Esophagus muscularis mucosa (tissue), 4 donors: ENCODE results near the gene IGFL2. TPM values are rescaled to one million over a fixed set of nuclear protein-coding genes. Genes with fewer than 3 reads are reported as not detected.
"Not testable (repeated sequence)": the region's sequence is repeated elsewhere in the genome, so short reads cannot be mapped to it uniquely, and the experiment has no call there.

ENCODE experiments used
- DNase-seq: peaks from one replicate; pipeline ENCODE4 v3.0.0-alpha.2; 2017; ENCODE audit errors: extremely low spot score
- H3K27ac ChIP-seq, 4 donors: fragments of 200-600 bp; sonication (generic); replicated peaks in 1 of 4; 1 replicate in 3 of 4; 2 replicates in 1 of 4; pipeline ENCODE4 v1.5.1; 2016 to 2019; ENCODE audit warnings: mild to moderate bottlenecking in 1 of 4
- H3K27me3 ChIP-seq, 4 donors: fragments of 200-600 bp; sonication (generic); one replicate each; pipeline versions ENCODE4 v1.5.1 to v1.6.0; 2016 to 2019
- H3K36me3 ChIP-seq, 4 donors: fragments of 200-600 bp; sonication (generic); one replicate each; pipeline ENCODE4 v1.5.1; 2016 to 2019
- H3K4me1 ChIP-seq, 4 donors: fragments of 200-600 bp; sonication (generic); one replicate each; pipeline ENCODE4 v1.5.1; 2016 to 2019
- H3K4me3 ChIP-seq, 4 donors: fragments of 200-600 bp; sonication (generic); 1 replicate in 2 of 4; 2 replicates in 2 of 4; pipeline ENCODE4 v1.5.1; 2016 to 2019; ENCODE audit warnings: mild to moderate bottlenecking in 4 of 4, moderate library complexity in 1 of 4
- H3K9me3 ChIP-seq, 4 donors: fragments of 200-600 bp; sonication (generic); 1 replicate in 3 of 4; 2 replicates in 1 of 4; pipeline ENCODE4 v1.5.1; 2016 to 2019
- EP300 ChIP-seq: sonication (generic); formaldehyde crosslinking; IDR thresholded peaks from one replicate; pipeline ENCODE4 v1.6.1; 2017; ENCODE audit warnings: antibody characterized with exemption
- POLR2A ChIP-seq: fragments of 450-650 bp; IDR thresholded peaks from one replicate; pipeline ENCODE4 v1.6.1; 2017; ENCODE audit warnings: antibody characterized with exemption, moderate library complexity, mild to moderate bottlenecking, low read depth
- POLR2AphosphoS5 ChIP-seq, 2 donors: sonication (generic); formaldehyde crosslinking; IDR thresholded peaks; one replicate each; pipeline ENCODE4 v1.6.1; 2017; ENCODE audit warnings: antibody characterized with exemption in 2 of 2
- WGBS: methylation state at CpG from one replicate; pipeline ENCODE4 v1.1.5; 2018; 5-methylcytosine and 5-hydroxymethylcytosine counted together
- intact Hi-C: fragments of 100-400 bp; cut with DNase I; formaldehyde crosslinking; loops from one replicate; pipeline ENCODE4 v1.15.1; 2023
- total RNA-seq, 4 donors: library from RNA; depleted of rRNA; stranded (reverse); fragments of >200 nt; gene quantifications; one replicate each; pipeline versions ENCODE4 v1.1.0 to v1.2.1, GENCODE V29; 2016
- TF ChIP-seq, protein P1 (sequence below), 3 experiments: fragments of 200-600 bp in 2 of 3; fragments of 450-650 bp in 1 of 3; sonication (generic) in 2 of 3; IDR thresholded peaks; one replicate each; pipeline ENCODE4 v1.5.1; 2017 to 2019; ENCODE audit warnings: antibody characterized with exemption in 3 of 3, mild to moderate bottlenecking in 2 of 3, moderate library complexity in 1 of 3

IGFL2 gene
- total RNA-seq, 4 donors from 2014 or later = not detected

DNA sequence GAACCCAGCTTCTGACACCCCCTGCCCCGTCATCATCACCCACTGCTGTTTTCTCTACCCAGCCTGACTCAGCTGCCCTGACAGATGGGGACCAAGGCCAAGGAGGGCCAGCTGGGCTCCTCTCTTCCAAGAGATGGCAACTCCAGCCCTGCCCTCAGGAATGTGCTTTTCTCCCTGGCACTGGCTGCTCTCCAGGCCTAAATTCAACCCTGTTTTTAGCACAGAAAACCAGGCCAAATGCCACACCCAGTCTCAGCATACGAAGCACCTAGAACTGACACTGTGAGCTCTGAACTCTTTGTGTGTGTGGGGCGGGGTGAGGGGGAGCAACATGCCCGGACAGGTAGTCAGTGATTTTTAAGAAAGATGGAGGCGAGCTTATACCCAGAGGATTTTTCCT is 58.1 kb downstream of the IGFL2 start:
- peaks cover 6 to 18% (median 12%) of the 10 kb centered on the region in 4 donors for H3K4me1 ChIP-seq
- H3K4me3 ChIP-seq = no peak overlapping the region
- no peaks in the 10 kb centered on the region for H3K36me3 ChIP-seq
- WGBS = 72% methylated on average over 5 of the region's 5 CpGs
- no peak for DNase-seq
- no peak overlapping the region for H3K27ac ChIP-seq
- H3K27me3 ChIP-seq = peaks cover 0 to 24% (median 0%) of the 10 kb centered on the region in 4 donors
- TF ChIP-seq EP300 = no peak
- no peak for TF ChIP-seq POLR2A
- TF ChIP-seq POLR2AphosphoS5 (IDR thresholded peaks at IDR 0.05) = no peak
- TF ChIP-seq, protein P1, sequence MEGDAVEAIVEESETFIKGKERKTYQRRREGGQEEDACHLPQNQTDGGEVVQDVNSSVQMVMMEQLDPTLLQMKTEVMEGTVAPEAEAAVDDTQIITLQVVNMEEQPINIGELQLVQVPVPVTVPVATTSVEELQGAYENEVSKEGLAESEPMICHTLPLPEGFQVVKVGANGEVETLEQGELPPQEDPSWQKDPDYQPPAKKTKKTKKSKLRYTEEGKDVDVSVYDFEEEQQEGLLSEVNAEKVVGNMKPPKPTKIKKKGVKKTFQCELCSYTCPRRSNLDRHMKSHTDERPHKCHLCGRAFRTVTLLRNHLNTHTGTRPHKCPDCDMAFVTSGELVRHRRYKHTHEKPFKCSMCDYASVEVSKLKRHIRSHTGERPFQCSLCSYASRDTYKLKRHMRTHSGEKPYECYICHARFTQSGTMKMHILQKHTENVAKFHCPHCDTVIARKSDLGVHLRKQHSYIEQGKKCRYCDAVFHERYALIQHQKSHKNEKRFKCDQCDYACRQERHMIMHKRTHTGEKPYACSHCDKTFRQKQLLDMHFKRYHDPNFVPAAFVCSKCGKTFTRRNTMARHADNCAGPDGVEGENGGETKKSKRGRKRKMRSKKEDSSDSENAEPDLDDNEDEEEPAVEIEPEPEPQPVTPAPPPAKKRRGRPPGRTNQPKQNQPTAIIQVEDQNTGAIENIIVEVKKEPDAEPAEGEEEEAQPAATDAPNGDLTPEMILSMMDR (IDR thresholded peaks at IDR 0.05) = no peak
- no peaks in the 10 kb centered on the region for H3K9me3 ChIP-seq
- intact Hi-C loops = no loop called here

DNA sequence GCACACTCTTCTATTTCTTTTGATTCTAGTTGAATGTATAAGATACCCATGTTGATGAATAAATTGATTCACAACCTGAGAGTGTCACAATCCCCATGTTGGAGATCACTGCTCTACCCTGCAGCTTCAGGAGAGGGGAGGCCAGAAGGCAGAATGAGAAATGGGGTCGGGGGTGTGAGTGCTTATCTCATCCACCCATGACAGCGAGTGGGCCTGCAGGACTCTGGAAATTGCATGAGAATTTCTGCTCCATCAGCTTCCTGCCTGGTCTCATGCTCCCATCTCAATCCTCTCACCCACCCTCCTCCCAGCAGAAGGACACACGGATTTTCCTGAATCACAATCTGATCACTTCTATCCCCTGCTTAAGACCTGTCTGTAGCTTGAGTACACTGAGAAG is 58.6 kb downstream of the IGFL2 start:
- Histone ChIP-seq H3K4me3 (no peak overlapping the region), H3K27ac (no peak overlapping the region), H3K36me3 (no peaks in the 10 kb centered on the region), H3K27me3 (peaks cover 0 to 24% (median 0%) of the 10 kb centered on the region in 4 donors), H3K4me1 (peaks cover 10 to 24% (median 17%) of the 10 kb centered on the region in 4 donors), H3K9me3 (no peaks in the 10 kb centered on the region)
- WGBS = 79% methylated on average over 3 of the region's 3 CpGs
- intact Hi-C loops = no loop called here
- TF ChIP-seq, protein P1 (IDR thresholded peaks at IDR 0.05) = no peak
- no peak for TF ChIP-seq POLR2A
- TF ChIP-seq POLR2AphosphoS5 (IDR thresholded peaks at IDR 0.05) = no peak
- TF ChIP-seq EP300 = no peak
- no peak for DNase-seq

DNA sequence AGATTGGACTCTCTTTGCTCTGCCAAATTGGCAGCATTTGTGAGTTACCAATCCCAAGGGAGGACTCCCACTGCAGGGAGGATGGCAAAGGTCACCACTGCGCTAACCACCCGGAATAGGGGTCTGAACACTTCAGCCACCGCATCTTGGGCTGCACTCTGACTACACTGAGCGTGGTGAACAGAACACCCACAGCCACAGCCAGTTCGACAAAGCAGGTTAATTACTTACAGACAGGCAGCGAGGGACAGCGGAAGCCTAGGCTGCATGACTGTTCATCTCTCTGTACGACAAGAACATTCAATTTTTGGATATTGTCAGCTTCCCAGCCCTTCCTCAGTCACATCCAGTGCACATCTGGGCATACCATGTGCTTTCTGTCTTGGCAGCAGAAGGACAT is 59.8 kb downstream of the IGFL2 start:
- DNase-seq, H3K27ac ChIP-seq, intact Hi-C loops, H3K9me3 ChIP-seq, H3K36me3 ChIP-seq, H3K4me3 ChIP-seq: not testable (repeated sequence)
- H3K4me1 ChIP-seq = peaks cover 15 to 26% (median 22%) of the 10 kb centered on the region in 4 donors
- H3K27me3 ChIP-seq = peaks cover 0 to 27% (median 0%) of the 10 kb centered on the region in 4 donors
- 91% methylated on average over 7 of the region's 8 CpGs for WGBS

DNA sequence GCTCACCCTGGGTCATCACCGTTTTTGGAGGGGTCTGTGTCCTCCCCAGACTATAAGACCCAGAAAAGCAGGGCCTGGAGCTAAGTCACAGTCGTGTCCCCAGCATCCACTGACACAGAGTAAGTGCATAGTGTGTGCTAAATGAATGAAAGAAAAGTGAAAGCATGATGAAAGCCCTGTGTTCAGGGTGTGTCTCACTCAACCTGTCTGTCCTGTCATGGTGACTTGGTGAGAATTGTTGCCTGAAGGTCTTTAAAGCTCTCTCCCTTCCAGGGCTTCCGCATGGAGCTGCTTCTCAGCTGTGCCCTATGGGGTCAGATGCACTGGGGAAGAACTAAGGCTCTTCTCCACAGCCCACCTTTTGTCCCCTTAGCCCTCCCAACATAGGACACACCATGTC is 61.0 kb downstream of the IGFL2 start:
- Histone ChIP-seq H3K27me3 (peaks cover 0 to 32% (median 0%) of the 10 kb centered on the region in 4 donors), H3K4me1 (peaks cover 15 to 26% (median 22%) of the 10 kb centered on the region in 4 donors), H3K36me3 (no peaks in the 10 kb centered on the region), H3K4me3 (no peak overlapping the region), H3K9me3 (no peaks in the 10 kb centered on the region), H3K27ac (no peak overlapping the region)
- 63% methylated on average over 3 of the region's 3 CpGs for WGBS
- no peak for DNase-seq
- intact Hi-C loops = no loop called here
- TF ChIP-seq, protein P1 (IDR thresholded peaks at IDR 0.05) = no peak
- TF ChIP-seq POLR2A (no peak), POLR2AphosphoS5 (IDR thresholded peaks at IDR 0.05) (no peak), EP300 (no peak)

DNA sequence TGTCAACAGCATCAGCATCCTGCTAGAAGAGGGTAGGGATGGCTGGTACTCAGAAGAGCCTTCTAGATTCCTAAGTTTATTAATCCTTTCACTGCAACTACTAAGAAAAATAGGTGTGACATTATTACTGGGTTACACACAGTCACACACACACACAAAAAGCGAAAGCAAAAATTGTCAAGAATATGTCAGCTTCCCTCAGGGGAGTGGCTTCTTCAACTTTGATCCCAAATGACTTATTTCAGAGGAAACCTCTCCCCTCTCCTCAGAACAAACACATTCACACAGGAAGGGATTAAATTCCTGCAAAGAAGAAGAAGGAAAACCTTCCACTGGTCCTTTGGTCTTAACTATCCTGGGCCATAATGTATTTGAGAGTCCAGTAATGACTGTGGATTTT is 61.4 kb downstream of the IGFL2 start:
- Histone ChIP-seq H3K4me1 (peaks cover 15 to 26% (median 22%) of the 10 kb centered on the region in 4 donors), H3K4me3 (no peak overlapping the region), H3K36me3 (no peaks in the 10 kb centered on the region), H3K27ac (no peak overlapping the region), H3K27me3 (peaks cover 0 to 28% (median 0%) of the 10 kb centered on the region in 4 donors), H3K9me3 (no peaks in the 10 kb centered on the region)
- WGBS = 92% methylated on average over 1 of the region's 1 CpG
- TF ChIP-seq, protein P1 (IDR thresholded peaks at IDR 0.05) = no peak
- TF ChIP-seq POLR2AphosphoS5 (IDR thresholded peaks at IDR 0.05) (no peak), POLR2A (no peak), EP300 (no peak)
- intact Hi-C loops = no loop called here
- DNase-seq = no peak
